H1 (cell line): ENCODE data around the gene ATP6V0E2.

Experiments used
- BACH1 ChIP-seq: IDR thresholded peaks from 2 replicates; pipeline ENCODE4 v1.6.1; 2012; ENCODE audit warnings: low read length, improper control_type of control experiment
- CEBPB ChIP-seq: IDR thresholded peaks from 2 replicates; pipeline ENCODE4 v1.6.1; 2012; ENCODE audit warnings: low read depth, low read length
- EP300 ChIP-seq, 2 experiments: IDR thresholded peaks; 1 replicate in 1 of 2; 2 replicates in 1 of 2; pipeline ENCODE4 v1.6.1; 2011 to 2012; ENCODE audit warnings: low read depth in 2 of 2, low read length in 2 of 2, mild to moderate bottlenecking in 2 of 2, borderline replicate concordance in 1 of 2, inconsistent platforms in 1 of 2, moderate library complexity in 1 of 2
- GABPA ChIP-seq: IDR thresholded peaks from 2 replicates; pipeline ENCODE4 v1.6.1; 2011; ENCODE audit warnings: mild to moderate bottlenecking, low read length, moderate library complexity, borderline replicate concordance; ENCODE audit not compliant: insufficient read depth
- JUN ChIP-seq: IDR thresholded peaks from 2 replicates; pipeline ENCODE4 v1.6.1; 2011; ENCODE audit warnings: low read depth, mild to moderate bottlenecking, improper control_type of control experiment, low read length
- JUND ChIP-seq: IDR thresholded peaks from 2 replicates; pipeline ENCODE4 v1.6.1; 2011; ENCODE audit warnings: mild to moderate bottlenecking, improper control_type of control experiment, low read length
- MAX ChIP-seq: IDR thresholded peaks from 2 replicates; pipeline ENCODE4 v1.6.1; 2012; ENCODE audit warnings: inconsistent platforms
- PHF8 ChIP-seq: fragments of 200-600 bp; sonication (generic); conservative IDR thresholded peaks from 2 replicates; pipeline ENCODE4 v1.7.1; 2012; ENCODE audit warnings: low read depth, mild to moderate bottlenecking, inconsistent platforms, low read length, moderate library complexity
- POLR2A ChIP-seq, 2 experiments: IDR thresholded peaks; 1 replicate in 1 of 2; 2 replicates in 1 of 2; pipeline ENCODE4 v1.6.1; 2011; ENCODE audit warnings: low read depth in 2 of 2, low read length in 2 of 2, mild to moderate bottlenecking in 2 of 2; ENCODE audit errors: control extremely low read depth in 1 of 2
- POLR2AphosphoS5 ChIP-seq: IDR thresholded peaks from 2 replicates; pipeline ENCODE4 v1.6.1; 2011; ENCODE audit warnings: low read depth, low read length
- SIRT6 ChIP-seq: IDR thresholded peaks from one replicate; pipeline ENCODE4 v1.7.1; 2012; ENCODE audit warnings: low read length, inconsistent platforms
- TEAD4 ChIP-seq: IDR thresholded peaks from 2 replicates; pipeline ENCODE4 v1.6.1; 2012; ENCODE audit warnings: low read depth, low read length, inconsistent platforms, mixed read lengths
- USF2 ChIP-seq: IDR thresholded peaks from 2 replicates; pipeline ENCODE4 v1.6.1; 2011; ENCODE audit warnings: low read length, improper control_type of control experiment
- TF ChIP-seq, protein P1 (sequence below), 3 experiments: IDR thresholded peaks; 1 replicate in 2 of 3; 2 replicates in 1 of 3; pipeline versions ENCODE4 v1.5.1 to v1.6.1; 2011; ENCODE audit warnings: low read length in 3 of 3, mild to moderate bottlenecking in 3 of 3, inconsistent platforms in 2 of 3, low read depth in 1 of 3, moderate library complexity in 1 of 3; ENCODE audit not compliant: insufficient read depth in 1 of 3; ENCODE audit errors: control extremely low read depth in 1 of 3

DNA sequence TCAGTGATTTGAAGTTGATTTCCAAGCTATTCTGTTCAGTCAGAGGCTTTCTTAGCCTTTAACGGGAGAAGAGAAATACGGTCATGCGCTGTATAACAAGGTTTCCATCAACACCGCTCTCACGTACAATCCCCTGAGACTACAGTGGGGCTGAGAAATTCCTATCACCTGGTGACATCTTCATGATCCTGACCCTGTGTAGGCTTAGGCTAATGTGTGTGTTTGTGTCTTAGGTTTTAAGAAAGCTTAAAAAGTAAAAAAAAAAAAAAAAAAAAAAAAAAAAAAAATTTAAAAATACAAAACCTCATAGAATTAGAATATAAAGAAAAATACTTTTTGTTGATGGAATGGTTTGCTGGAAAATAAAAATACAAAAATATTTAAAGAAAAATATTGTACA is 33.8 kb upstream of the ATP6V0E2 start:
- TF ChIP-seq MAX: no peak
- no peak for TF ChIP-seq JUND
- TF ChIP-seq, protein P1, sequence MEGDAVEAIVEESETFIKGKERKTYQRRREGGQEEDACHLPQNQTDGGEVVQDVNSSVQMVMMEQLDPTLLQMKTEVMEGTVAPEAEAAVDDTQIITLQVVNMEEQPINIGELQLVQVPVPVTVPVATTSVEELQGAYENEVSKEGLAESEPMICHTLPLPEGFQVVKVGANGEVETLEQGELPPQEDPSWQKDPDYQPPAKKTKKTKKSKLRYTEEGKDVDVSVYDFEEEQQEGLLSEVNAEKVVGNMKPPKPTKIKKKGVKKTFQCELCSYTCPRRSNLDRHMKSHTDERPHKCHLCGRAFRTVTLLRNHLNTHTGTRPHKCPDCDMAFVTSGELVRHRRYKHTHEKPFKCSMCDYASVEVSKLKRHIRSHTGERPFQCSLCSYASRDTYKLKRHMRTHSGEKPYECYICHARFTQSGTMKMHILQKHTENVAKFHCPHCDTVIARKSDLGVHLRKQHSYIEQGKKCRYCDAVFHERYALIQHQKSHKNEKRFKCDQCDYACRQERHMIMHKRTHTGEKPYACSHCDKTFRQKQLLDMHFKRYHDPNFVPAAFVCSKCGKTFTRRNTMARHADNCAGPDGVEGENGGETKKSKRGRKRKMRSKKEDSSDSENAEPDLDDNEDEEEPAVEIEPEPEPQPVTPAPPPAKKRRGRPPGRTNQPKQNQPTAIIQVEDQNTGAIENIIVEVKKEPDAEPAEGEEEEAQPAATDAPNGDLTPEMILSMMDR (IDR thresholded peaks at IDR 0.05; ENCODE audit: control extremely low read depth in 1 of 3, insufficient read depth in 1 of 3, low read depth in 1 of 3, low read length in 3 of 3): no peak
- no peak for TF ChIP-seq JUN
- TF ChIP-seq PHF8: no peak
- no peak for TF ChIP-seq BACH1
- TF ChIP-seq SIRT6: no peak
- TF ChIP-seq TEAD4: no peak
- TF ChIP-seq POLR2AphosphoS5: no peak
- TF ChIP-seq EP300 (IDR thresholded peaks at IDR 0.05; ENCODE audit: borderline replicate concordance in 1 of 2, low read depth in 2 of 2, low read length in 2 of 2): no peak
- no peak for TF ChIP-seq CEBPB
- no peak for TF ChIP-seq USF2
- TF ChIP-seq POLR2A (IDR thresholded peaks at IDR 0.05; ENCODE audit: control extremely low read depth in 1 of 2, low read depth in 2 of 2, low read length in 2 of 2): no peak
- TF ChIP-seq GABPA: no peak
